Measurements from ENCODE around the gene SLC12A4.
A peak's percentile ranks its signal among the peaks of the same experiment; 100 is the strongest.
"Not testable (repeated sequence)": the region's sequence is repeated elsewhere in the genome, so short reads cannot be mapped to it uniquely, and the experiment has no call there.

SLC12A4 gene

DNA sequence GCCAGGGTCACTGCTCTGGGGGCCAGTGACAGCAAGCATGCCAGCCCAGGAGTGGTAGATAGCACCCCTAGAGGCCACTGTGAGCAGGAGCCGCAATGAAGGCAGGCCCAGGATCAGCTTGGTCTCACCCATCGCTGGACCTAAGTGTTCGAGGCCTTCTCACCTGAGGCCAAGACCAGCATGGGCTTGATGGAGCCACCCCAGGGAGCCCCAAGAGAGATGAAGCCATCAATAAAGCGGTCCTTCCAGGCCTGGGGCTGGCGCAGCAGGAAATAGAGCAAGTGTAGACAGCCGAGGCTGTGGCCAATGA, 26.3 kb downstream of the SLC12A4 start:
- H3K36me3 ChIP-seq: peaks cover 7% of the 10 kb centered on the region
- DNase-seq: peak; percentile 58

GRCh38 chr16:67941469-67942199, 26.8 kb downstream of the SLC12A4 start:
- Histone ChIP-seq H3K27me3 (ENCODE audit: insufficient read depth, low read depth, severe bottlenecking) (no peaks in the 10 kb centered on the region), H3K27ac (no peak overlapping the region), H3K4me3 (ENCODE audit: low read depth, low read length) (no peak overlapping the region), H3K9me3 (ENCODE audit: severe bottlenecking) (no peaks in the 10 kb centered on the region), H3K36me3 (peaks cover 7% of the 10 kb centered on the region)
- TF ChIP-seq CTCF (IDR thresholded peaks at IDR 0.05; ENCODE audit: low read depth, low read length): no peak
- no peak for DNase-seq

More for the DNA sequence above, 26.3 kb downstream of the SLC12A4 start:
- Histone ChIP-seq H3K27me3 (ENCODE audit: insufficient read depth, low read depth, severe bottlenecking) (no peaks in the 10 kb centered on the region), H3K4me3 (ENCODE audit: low read depth, low read length) (no peak overlapping the region), H3K9me3 (ENCODE audit: severe bottlenecking) (no peaks in the 10 kb centered on the region), H3K27ac (no peak overlapping the region)
- TF ChIP-seq CTCF (IDR thresholded peaks at IDR 0.05; ENCODE audit: low read depth, low read length): peak; percentile 94

GRCh38 chr16:67940446-67941089, 27.9 kb downstream of the SLC12A4 start:
- Histone ChIP-seq H3K27me3 (ENCODE audit: insufficient read depth, low read depth, severe bottlenecking) (no peaks in the 10 kb centered on the region), H3K36me3 (peaks cover 7% of the 10 kb centered on the region), H3K27ac (no peak overlapping the region), H3K4me3 (ENCODE audit: low read depth, low read length) (no peak overlapping the region), H3K9me3 (ENCODE audit: severe bottlenecking) (no peaks in the 10 kb centered on the region)
- no peak for DNase-seq
- no peak for TF ChIP-seq CTCF (IDR thresholded peaks at IDR 0.05; ENCODE audit: low read depth, low read length)

DNA sequence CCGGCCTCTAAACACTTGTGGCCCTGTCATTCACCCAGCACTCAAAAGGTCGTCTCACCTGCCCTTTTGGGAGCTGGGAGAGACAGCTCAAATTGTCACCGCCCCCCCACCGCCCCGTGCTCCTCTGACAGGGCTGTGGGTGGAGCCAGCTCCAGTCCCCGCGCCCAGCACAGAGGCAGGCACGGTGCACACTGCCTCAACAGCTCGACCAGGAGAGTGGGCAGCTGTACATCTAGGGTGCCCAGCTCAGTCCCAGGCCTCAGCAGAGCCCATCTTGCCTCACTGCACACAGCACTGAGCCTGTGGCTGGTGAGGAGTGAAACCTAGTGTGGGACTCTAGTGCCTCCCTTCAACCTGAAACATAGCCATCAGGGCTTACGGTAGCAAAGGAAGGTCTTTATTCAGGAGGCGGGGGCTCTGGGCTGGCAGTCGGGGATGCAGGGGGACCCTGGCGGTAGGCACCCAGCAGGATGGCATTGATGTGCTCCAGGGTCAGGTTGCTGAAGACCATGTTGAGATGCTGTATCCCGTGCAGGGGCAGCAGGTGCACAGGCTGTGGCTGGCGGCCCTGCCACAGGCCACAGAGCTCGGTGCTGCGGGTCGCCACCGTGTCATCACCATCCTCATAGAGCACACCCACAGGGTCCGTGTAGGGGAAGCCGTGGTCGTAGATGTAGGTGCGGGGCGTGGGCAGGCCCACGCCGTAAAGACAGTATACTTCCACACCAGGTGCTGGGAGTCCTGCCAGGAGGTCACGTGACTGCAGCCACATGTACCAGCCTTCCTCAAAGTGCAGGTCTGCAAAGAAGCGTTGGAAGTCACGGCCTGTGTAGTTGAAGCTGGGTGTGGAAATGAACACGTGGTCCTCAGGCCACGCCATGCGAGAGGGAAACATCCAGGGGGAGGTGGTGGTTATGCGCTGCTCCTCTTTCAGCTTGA, 28.7 kb downstream of the SLC12A4 start:
- H3K4me3 ChIP-seq (ENCODE audit: low read depth, low read length): no peak overlapping the region
- DNase-seq: no peak

GRCh38 chr16:67937713-67938112, 30.7 kb downstream of the SLC12A4 start:
- not testable (repeated sequence) for H3K27me3 ChIP-seq (ENCODE audit: insufficient read depth, low read depth, severe bottlenecking); DNase-seq; H3K4me3 ChIP-seq (ENCODE audit: low read depth, low read length); H3K9me3 ChIP-seq (ENCODE audit: severe bottlenecking); H3K36me3 ChIP-seq; H3K27ac ChIP-seq

More for the DNA sequence above, 28.7 kb downstream of the SLC12A4 start:
- Histone ChIP-seq H3K27me3 (ENCODE audit: insufficient read depth, low read depth, severe bottlenecking) (no peaks in the 10 kb centered on the region), H3K36me3 (peaks cover 7% of the 10 kb centered on the region), H3K27ac (no peak overlapping the region), H3K9me3 (ENCODE audit: severe bottlenecking) (no peaks in the 10 kb centered on the region)
- no peak for TF ChIP-seq CTCF (IDR thresholded peaks at IDR 0.05; ENCODE audit: low read depth, low read length)

Measured in WERI-Rb-1 (cell line).